Stimulated activated CD4-positive, alpha-beta T cell treated with anti-CD3 and anti-CD28 coated beads, Interleukin-1b, Interleukin-23, amount 100 ng/mL, for 24 hours (primary cell): Measurements from ENCODE around the gene G3BP1.
"Not testable (repeated sequence)": the region's sequence is repeated elsewhere in the genome, so short reads cannot be mapped to it uniquely, and the experiment has no call there.

Experiments used
- DNase-seq, 4 experiments: peaks; one replicate each; pipeline ENCODE4 v3.0.0-alpha.2; 2020; ENCODE audit warnings: low read depth in 4 of 4, low spot score in 1 of 4

The G3BP1 gene

GRCh38 chr5:151771259-151772028 is at the start of gene G3BP1:
G3BP1 (plus strand) TSS chr5:151771954; CDS start chr5:151786621, 14,667 bp downstream.
- peak; percentile 94 to 99 (median 96) for DNase-seq

GRCh38 chr5:151722546-151722945 is 49.2 kb upstream of the G3BP1 start:
- no peak for DNase-seq

GRCh38 chr5:151724360-151724759 is 47.4 kb upstream of the G3BP1 start:
- DNase-seq, result no peak

DNA sequence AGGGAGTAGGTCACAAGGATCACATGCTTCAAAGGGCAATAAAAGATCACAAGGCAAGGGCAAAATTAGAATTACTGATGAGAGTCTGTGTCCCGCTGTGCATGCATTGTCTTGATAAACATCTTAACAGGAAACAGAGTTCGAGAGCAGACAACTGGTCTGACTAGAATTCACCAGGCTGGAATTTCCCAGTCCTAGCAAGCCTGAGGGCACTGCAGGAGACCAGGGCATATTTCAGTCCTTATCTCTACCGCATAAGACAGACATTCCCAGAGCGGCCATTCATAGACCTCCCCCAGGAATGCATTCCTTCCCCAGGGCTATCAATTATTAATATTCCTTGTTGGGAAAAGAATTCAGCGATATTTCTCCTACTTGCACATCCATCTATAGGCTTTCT is 42.2 kb upstream of the G3BP1 start:
- not testable (repeated sequence) for DNase-seq

DNA sequence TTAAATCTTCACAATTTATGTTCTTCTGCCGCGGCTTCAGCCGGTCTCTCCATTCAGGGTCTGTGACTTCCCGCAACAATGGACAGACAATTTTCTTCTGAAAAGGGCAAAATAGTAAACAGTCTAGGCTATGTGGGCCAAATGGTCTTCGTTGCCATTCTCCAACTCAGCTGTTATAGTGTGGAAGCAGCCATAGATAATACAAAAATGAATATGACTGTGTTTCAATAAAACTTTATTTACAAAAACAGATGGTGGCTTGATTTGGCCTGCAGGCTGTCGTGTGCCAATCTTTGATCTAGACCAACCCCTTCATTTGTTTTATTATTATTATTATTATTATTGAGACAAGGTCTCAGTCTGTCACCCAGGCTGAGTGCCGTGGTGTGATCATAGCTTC is 41.4 kb upstream of the G3BP1 start:
- DNase-seq, result no peak

DNA sequence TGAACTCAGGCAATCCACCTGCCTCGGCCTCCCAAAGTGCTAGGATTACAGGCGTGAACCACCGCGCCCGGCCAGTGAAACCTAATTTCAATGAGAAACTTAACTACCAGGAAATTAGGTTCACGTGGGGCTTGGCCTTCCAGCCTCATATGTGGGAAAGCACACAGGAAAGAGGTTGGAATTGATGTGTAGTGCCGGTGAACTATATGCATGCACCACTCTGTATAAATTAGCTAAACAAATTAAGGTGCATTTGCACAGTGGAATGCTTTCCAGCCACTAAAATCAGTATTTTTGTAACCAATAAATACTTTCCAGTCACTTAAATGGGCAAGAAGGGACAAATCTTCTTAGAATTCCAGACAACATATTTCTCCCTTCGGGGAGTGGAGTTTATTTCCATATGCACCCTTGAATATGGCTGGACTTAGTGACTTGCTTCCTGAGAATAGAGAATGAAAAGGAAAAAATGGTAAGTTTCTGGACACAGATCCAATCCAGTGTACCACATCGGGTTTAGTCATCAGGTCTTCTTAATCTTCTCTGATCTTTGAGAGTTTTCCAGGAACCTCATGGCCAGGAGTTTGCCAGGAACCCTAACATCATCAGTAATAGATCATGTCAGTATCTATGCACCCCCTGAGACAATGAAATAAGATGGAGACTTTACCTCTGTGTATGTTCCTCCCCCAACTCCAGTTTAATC is 38.2 kb upstream of the G3BP1 start:
- no peak for DNase-seq

GRCh38 chr5:151734064-151734408 is 37.7 kb upstream of the G3BP1 start:
- no peak for DNase-seq

DNA sequence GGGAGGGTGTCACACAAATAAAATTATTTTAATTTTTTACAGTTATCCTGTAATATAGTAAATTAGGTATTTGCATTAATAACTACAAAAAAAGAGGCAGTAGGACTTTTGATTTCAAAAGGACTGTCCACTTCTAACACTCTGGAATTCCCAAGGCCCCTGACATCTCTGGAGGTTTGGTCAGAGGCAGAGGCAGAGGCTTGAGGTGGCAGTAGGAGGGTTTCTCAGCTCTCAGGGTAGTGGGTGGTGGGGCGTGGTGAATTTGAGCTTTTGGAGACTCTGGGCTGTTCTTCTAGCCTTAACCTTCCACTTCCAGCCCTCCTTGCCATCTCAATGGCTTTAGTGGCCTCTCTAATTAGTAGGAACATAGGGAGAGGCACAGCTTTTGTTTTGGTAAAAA is 36.1 kb upstream of the G3BP1 start:
- no peak for DNase-seq

GRCh38 chr5:151737431-151737830 is 34.3 kb upstream of the G3BP1 start:
- DNase-seq, result no peak

DNA sequence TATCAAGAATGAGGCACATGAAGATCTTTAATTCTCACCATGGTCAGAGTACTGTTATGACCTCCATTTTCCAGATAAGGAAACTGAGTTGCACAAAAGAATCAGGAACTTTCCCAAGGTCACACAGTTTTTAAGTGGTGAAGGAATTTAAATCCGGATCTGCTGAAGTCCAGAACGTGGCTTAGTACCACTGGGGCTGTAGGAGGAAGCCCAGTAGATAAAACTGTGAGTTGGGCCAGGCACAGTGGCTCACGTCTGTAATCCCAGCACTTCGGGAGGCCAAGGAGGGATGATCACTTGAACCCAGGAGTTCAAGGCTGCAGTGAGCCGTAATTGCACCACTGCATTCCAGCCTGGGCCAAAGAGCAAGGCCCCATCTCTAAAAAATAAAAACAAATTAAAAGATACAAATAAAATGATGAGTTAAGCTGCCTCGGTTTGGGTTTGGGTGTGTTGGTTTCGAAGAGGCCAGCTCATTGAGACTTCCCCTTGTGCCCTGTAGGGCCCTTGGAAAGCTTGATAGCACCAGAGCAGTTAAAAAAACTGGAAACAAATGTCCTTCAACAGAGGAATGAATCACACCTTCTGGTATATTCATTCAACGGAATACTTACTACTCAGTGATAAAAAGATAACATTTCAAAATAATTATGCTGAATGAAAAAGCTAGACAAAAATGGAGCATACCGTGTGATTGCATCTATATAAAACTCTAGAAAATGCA is 33.5 kb upstream of the G3BP1 start:
- no peak for DNase-seq

GRCh38 chr5:151739395-151739794 is 32.4 kb upstream of the G3BP1 start:
- DNase-seq, result no peak

DNA sequence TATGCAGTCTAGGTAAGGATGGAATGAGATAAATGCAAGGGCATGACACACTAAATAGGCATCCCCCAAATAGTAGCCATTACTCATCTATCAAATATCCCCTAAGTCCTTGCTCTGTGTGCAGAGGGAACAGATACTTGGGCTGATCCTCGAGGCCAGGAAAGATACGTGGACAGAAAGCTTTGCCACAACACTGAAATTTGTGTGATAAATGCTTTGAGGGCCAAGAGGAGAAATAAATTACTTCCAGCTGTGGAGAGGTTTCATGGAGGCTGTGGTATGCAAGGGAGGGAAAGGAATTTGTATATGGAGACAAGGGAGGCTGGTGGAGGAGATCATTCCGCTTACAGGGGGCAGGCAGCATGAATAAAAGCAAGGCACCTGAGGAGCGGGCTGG is 31.8 kb upstream of the G3BP1 start:
- DNase-seq, result no peak

DNA sequence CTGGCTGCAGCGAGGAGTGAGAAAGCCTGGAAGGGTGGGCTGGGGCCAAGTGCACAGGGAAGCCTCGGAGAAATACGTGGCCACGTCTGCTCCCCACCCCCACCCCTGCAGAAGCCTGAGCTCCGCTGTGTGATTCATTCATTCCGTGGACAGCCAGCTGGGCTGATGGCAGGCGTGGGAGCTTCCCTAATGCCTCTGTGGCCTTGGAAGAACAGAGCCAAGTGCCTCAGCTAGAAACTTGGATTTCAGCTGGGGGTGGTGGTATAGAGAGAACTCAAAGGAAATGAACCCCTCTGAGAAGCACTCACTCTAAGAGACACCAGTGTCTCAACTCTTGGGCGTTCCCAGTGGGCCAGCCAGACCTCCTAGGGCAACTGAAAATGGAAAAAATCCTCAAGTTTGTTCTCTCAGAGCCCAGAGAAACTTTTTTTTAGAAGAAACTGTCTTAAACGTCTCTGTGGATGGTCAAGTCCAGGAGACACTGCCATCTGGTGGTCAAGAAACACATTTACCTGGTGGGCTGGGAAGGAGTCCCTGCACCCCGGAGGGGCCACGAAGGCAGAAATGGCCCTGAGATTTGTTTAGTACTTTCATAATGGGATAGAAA is 31.3 kb upstream of the G3BP1 start:
- DNase-seq, result peak in 1 of 4 experiments; percentile 8

GRCh38 chr5:151740958-151741373 is 30.8 kb upstream of the G3BP1 start:
- DNase-seq, result no peak

- DNase-seq, result no peak
Observed at GRCh38 chr5:151741678-151742423, 29.9 kb upstream of the G3BP1 start.

DNA sequence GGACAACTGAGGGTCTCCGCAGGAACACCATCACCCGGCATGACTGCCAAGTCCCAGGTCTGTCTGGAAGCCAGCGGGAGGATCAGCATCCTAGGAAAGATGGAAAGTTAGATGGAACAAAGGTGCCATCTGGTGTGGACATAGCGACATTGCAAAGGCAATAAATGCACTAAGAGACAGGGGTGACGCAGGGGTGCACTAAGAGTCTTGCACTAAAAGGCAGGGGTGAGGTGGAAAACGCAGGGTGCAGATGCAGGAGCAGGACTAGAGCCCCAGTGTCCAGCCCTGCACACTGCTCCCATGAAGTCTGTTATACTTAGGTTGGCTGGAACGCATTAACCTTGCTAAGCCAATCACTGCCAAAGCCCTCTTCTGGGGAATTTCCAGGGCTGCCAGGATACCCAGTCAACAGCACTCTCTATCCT is 28.9 kb upstream of the G3BP1 start:
- no peak for DNase-seq

DNA sequence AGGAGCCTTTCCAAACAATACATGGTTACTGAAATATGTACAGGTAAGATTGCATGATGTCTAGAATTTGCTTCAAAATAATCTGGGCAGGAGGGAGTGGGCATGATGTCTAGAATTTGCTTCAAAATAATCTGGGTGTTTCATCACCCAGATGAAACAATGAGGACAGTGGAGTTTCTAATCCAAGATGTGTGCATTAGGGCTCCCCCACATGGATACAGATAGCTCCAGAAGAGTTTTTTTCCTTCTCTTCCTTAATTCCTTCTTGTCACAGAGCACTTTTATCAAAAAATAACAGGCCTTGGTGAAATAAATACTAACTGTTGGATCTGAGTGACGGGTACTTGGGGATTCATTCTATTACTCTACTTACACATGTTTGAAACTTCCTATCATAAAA is 28.2 kb upstream of the G3BP1 start:
- no peak for DNase-seq

DNA sequence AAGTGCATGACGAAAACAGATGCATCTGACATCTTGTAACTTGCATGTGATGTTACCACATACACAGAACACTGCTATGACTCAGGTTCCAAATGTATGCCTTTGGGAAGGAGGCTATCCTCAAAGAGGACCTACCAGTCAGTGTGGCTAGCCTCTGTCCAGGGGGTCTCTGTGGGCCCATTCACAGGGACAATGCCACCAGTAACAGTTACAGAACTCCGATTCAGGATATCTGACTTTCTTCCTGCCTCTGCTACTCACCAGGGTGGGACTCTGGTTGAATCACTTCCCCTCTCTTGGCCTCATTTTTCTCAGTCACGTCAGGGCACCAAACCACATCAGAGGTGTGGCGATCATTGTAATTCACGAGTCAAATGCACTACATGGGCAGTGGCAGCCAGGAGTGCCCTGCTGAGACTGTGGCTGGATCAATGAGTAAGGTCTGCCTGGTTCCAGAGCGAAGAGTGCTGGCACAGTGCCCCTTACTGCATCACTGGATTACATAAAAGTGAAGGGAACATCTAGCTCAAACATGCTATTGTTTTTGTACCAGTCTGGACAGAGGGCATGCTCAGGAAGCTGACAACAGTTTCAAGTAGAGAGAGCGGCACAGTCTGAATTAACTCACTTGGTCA is 26.6 kb upstream of the G3BP1 start:
- no peak for DNase-seq

DNA sequence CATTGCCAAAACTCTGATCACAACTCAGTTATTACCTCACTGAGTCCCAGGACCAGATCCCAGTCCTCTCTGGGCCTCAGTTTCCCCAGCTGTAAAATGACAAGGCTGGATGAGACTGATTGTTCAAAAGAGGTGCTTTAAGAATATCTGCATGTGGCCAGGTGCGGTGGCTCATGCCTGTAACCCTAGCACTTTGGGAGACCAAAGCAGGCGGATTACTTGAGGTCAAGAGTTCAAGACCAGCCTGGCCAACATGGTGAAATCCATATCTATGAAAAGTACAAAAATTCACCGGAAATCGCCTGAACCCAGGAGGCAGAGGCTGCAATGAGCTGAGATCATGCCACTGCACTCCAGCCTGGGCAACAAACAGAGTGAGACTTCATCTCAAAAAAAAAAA is 21.6 kb upstream of the G3BP1 start:
- no peak for DNase-seq

- no peak for DNase-seq
Observed at GRCh38 chr5:151751091-151751490, 20.7 kb upstream of the G3BP1 start.
